Vagina (tissue), 2 donors: Measurements from ENCODE around the gene PDE7B.

Experiments used
- CTCF ChIP-seq, 3 experiments: fragments of 450-650 bp in 2 of 3; fragments of 200-600 bp in 1 of 3; sonication (generic) in 1 of 3; IDR thresholded peaks; one replicate each; pipeline ENCODE4 v1.5.1; 2017 to 2019; ENCODE audit warnings: antibody characterized with exemption in 3 of 3, mild to moderate bottlenecking in 2 of 3, moderate library complexity in 2 of 3
- POLR2A ChIP-seq, 2 donors: fragments of 450-650 bp; IDR thresholded peaks; one replicate each; pipeline ENCODE4 v1.6.1; 2017; ENCODE audit warnings: antibody characterized with exemption in 2 of 2, mild to moderate bottlenecking in 2 of 2, moderate library complexity in 2 of 2
- POLR2AphosphoS5 ChIP-seq, 2 donors: sonication (generic); formaldehyde crosslinking; IDR thresholded peaks; one replicate each; pipeline ENCODE4 v1.9.0; 2017; ENCODE audit warnings: antibody characterized with exemption in 2 of 2, mild to moderate bottlenecking in 2 of 2, low read depth in 1 of 2; ENCODE audit not compliant: insufficient read depth in 1 of 2

DNA sequence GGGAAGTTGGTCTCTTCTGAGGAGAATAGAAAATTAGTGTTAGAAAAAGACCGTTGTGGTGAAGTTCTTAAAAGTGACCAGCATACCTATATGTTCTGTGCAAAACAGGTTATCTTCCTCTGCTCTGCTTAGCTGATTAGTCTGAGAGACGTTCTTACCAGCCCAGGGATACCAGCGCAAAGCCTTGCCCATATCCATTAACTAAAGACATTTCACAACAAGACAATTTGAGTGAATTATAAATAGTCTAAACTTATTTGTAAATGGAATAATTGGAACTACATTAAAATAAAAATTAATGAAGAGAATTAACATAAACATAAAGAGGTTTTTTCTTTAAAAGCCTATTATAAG, 144.0 kb downstream of the PDE7B start:
- TF ChIP-seq CTCF (IDR thresholded peaks at IDR 0.05) (no peak), POLR2A (IDR thresholded peaks at IDR 0.05) (no peak), POLR2AphosphoS5 (IDR thresholded peaks at IDR 0.05; ENCODE audit: insufficient read depth in 1 of 2, low read depth in 1 of 2) (no peak)
